GM23248 (cell line): ENCODE data around the gene LRIG2.

Experiments
- EZH2 ChIP-seq: fragments of 200-600 bp; sonication (generic); IDR thresholded peaks from 2 replicates; pipeline ENCODE4 v1.6.1; 2018; ENCODE audit warnings: antibody characterized with exemption, mild to moderate bottlenecking; ENCODE audit not compliant: insufficient read depth, poor library complexity, severe bottlenecking
- EZH2phosphoT487 ChIP-seq: fragments of 200-600 bp; sonication (generic); IDR thresholded peaks from 2 replicates; pipeline ENCODE4 v1.6.1; 2018; ENCODE audit warnings: antibody characterized with exemption, moderate library complexity, mild to moderate bottlenecking, low read depth; ENCODE audit not compliant: insufficient read depth

- TF ChIP-seq EZH2: no peak
- TF ChIP-seq EZH2phosphoT487: no peak
These were observed 60.8 kb downstream of the LRIG2 start for GRCh38 chr1:113133759-113134158.
